ENCODE results near the gene GTF2I.
A peak's percentile ranks its signal among the peaks of the same experiment; 100 is the strongest.
"Not testable (repeated sequence)": the region's sequence is repeated elsewhere in the genome, so short reads cannot be mapped to it uniquely, and the experiment has no call there.

The GTF2I gene

GRCh38 chr7:74718336-74718735 lies 60.8 kb downstream of the GTF2I start:
- Histone ChIP-seq H3K4me1 (peaks cover 10% of the 10 kb centered on the region), H3K4me2 (ENCODE audit: low read length) (no peak overlapping the region), H3K9ac (no peak overlapping the region), H3K9me3 (ENCODE audit: control insufficient read depth, low read length) (no peaks in the 10 kb centered on the region), H3K27me3 (ENCODE audit: control insufficient read depth, insufficient read depth, low read length) (no peaks in the 10 kb centered on the region), H3K79me2 (peaks cover 5% of the 10 kb centered on the region), H3K27ac (no peak overlapping the region), H3K36me3 (ENCODE audit: control insufficient read depth, insufficient read depth, low read length) (peaks cover 2% of the 10 kb centered on the region), H3K4me3 (ENCODE audit: low read depth, low read length) (no peak overlapping the region), H2AFZ (no peak overlapping the region)
- TF ChIP-seq, protein P1, sequence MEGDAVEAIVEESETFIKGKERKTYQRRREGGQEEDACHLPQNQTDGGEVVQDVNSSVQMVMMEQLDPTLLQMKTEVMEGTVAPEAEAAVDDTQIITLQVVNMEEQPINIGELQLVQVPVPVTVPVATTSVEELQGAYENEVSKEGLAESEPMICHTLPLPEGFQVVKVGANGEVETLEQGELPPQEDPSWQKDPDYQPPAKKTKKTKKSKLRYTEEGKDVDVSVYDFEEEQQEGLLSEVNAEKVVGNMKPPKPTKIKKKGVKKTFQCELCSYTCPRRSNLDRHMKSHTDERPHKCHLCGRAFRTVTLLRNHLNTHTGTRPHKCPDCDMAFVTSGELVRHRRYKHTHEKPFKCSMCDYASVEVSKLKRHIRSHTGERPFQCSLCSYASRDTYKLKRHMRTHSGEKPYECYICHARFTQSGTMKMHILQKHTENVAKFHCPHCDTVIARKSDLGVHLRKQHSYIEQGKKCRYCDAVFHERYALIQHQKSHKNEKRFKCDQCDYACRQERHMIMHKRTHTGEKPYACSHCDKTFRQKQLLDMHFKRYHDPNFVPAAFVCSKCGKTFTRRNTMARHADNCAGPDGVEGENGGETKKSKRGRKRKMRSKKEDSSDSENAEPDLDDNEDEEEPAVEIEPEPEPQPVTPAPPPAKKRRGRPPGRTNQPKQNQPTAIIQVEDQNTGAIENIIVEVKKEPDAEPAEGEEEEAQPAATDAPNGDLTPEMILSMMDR (IDR thresholded peaks at IDR 0.05): no peak

DNA sequence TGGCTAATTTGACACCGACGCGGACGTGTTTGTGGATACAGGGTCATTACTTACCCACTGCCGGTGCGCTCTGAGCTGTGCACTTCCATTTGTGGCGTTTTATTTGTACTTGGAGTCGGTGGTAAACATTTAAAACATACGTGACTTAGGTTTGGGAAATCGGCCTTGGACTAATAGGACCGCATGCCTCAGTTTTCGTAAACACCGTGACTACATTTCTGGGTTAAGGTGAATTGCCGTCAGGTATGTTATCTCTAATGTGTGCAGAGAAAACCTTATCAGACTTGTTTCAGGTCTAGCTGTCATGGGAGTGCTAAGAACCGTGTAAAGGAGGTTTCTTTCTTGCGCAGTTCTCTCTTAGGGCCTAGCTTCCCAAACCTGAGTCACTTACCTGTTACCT lies 64.6 kb downstream of the GTF2I start:
- Histone ChIP-seq H3K27me3 (ENCODE audit: control insufficient read depth, insufficient read depth, low read length) (no peaks in the 10 kb centered on the region), H2AFZ (peak overlapping the region; percentile 27), H3K4me1 (peaks cover 25% of the 10 kb centered on the region), H3K36me3 (ENCODE audit: control insufficient read depth, insufficient read depth, low read length) (no peaks in the 10 kb centered on the region), H3K27ac (peak overlapping the region; percentile 80), H3K9me3 (ENCODE audit: control insufficient read depth, low read length) (no peaks in the 10 kb centered on the region), H3K4me2 (ENCODE audit: low read length) (peak overlapping the region; percentile 50), H3K79me2 (peaks cover 8% of the 10 kb centered on the region), H3K9ac (no peak overlapping the region), H3K4me3 (ENCODE audit: low read depth, low read length) (peak overlapping the region; percentile 25)
- TF ChIP-seq, protein P1 (IDR thresholded peaks at IDR 0.05): no peak

- TF ChIP-seq, protein P1 (IDR thresholded peaks at IDR 0.05): no peak
- Histone ChIP-seq H3K36me3 (ENCODE audit: control insufficient read depth, insufficient read depth, low read length) (no peaks in the 10 kb centered on the region), H2AFZ (no peak overlapping the region), H3K27me3 (ENCODE audit: control insufficient read depth, insufficient read depth, low read length) (no peaks in the 10 kb centered on the region), H3K27ac (no peak overlapping the region), H3K4me3 (ENCODE audit: low read depth, low read length) (no peak overlapping the region), H3K9me3 (ENCODE audit: control insufficient read depth, low read length) (no peaks in the 10 kb centered on the region), H3K79me2 (peaks cover 6% of the 10 kb centered on the region), H3K4me2 (ENCODE audit: low read length) (no peak overlapping the region), H3K4me1 (peaks cover 25% of the 10 kb centered on the region), H3K9ac (no peak overlapping the region)
Observed at GRCh38 chr7:74725840-74726239, 68.3 kb downstream of the GTF2I start.

GRCh38 chr7:74726309-74727101 lies 69.0 kb downstream of the GTF2I start:
- Histone ChIP-seq H2AFZ (no peak overlapping the region), H3K4me1 (peaks cover 25% of the 10 kb centered on the region), H3K79me2 (peaks cover 6% of the 10 kb centered on the region), H3K36me3 (ENCODE audit: control insufficient read depth, insufficient read depth, low read length) (no peaks in the 10 kb centered on the region), H3K9ac (no peak overlapping the region), H3K27ac (no peak overlapping the region), H3K4me2 (ENCODE audit: low read length) (no peak overlapping the region), H3K27me3 (ENCODE audit: control insufficient read depth, insufficient read depth, low read length) (no peaks in the 10 kb centered on the region), H3K4me3 (ENCODE audit: low read depth, low read length) (no peak overlapping the region), H3K9me3 (ENCODE audit: control insufficient read depth, low read length) (no peaks in the 10 kb centered on the region)
- TF ChIP-seq, protein P1 (IDR thresholded peaks at IDR 0.05): no peak

- not testable (repeated sequence) for H3K9me3 ChIP-seq (ENCODE audit: control insufficient read depth, low read length); H3K79me2 ChIP-seq; H3K36me3 ChIP-seq (ENCODE audit: control insufficient read depth, insufficient read depth, low read length); H3K9ac ChIP-seq; H3K4me3 ChIP-seq (ENCODE audit: low read depth, low read length); H2AFZ ChIP-seq; H3K27me3 ChIP-seq (ENCODE audit: control insufficient read depth, insufficient read depth, low read length); H3K4me2 ChIP-seq (ENCODE audit: low read length); H3K27ac ChIP-seq
- peaks cover 12% of the 10 kb centered on the region for H3K4me1 ChIP-seq
Observed at GRCh38 chr7:74728686-74729085, 71.2 kb downstream of the GTF2I start.

DNA sequence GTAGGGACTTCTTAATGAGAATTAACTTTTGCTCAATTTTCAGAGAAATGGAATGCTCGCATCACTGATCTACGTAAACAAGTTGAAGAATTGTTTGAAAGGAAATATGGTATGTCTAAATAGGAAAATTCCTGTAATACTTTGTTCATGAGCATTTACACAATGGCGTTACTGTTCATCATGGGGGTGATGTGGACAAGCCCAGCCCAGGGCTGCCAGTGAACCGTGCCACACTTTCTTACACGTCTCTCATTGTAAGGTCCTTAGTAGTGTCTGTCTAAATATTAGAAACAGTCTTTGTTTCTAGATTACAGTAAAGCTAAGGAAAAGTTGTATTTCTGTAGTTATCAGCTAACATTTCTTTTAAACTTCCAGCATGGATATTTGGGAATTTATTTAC lies 72.7 kb downstream of the GTF2I start:
- H3K4me3 ChIP-seq (ENCODE audit: low read depth, low read length); H3K9ac ChIP-seq; H2AFZ ChIP-seq; H3K36me3 ChIP-seq (ENCODE audit: control insufficient read depth, insufficient read depth, low read length); H3K79me2 ChIP-seq; H3K27ac ChIP-seq; H3K4me1 ChIP-seq; H3K9me3 ChIP-seq (ENCODE audit: control insufficient read depth, low read length); H3K4me2 ChIP-seq (ENCODE audit: low read length); H3K27me3 ChIP-seq (ENCODE audit: control insufficient read depth, insufficient read depth, low read length): not testable (repeated sequence)

- H2AFZ ChIP-seq; H3K4me3 ChIP-seq (ENCODE audit: low read depth, low read length); H3K4me2 ChIP-seq (ENCODE audit: low read length); H3K9me3 ChIP-seq (ENCODE audit: control insufficient read depth, low read length); H3K36me3 ChIP-seq (ENCODE audit: control insufficient read depth, insufficient read depth, low read length); H3K4me1 ChIP-seq; H3K27me3 ChIP-seq (ENCODE audit: control insufficient read depth, insufficient read depth, low read length); H3K9ac ChIP-seq; H3K79me2 ChIP-seq; H3K27ac ChIP-seq: not testable (repeated sequence)
Observed at GRCh38 chr7:74739974-74740703, 82.6 kb downstream of the GTF2I start.

All from parathyroid adenoma (tissue), 2 donors.